Cardiac fibroblast (primary cell): ENCODE measurements around the gene RNF43.

Experiments
- DNase-seq, 2 donors: peaks; one replicate each; pipeline versions ENCODE4 v3.0.0 to v3.0.0-alpha.2; 2010; ENCODE audit warnings: low read depth in 2 of 2
- H3K4me3 ChIP-seq, 2 donors: replicated peaks in 1 of 2; 1 replicate in 1 of 2; 2 replicates in 1 of 2; pipeline ENCODE4 v1.5.1; 2011; ENCODE audit warnings: low read depth in 2 of 2, low read length in 2 of 2, mild to moderate bottlenecking in 2 of 2, moderate library complexity in 1 of 2
- CTCF ChIP-seq: IDR thresholded peaks from one replicate; pipeline ENCODE4 v1.5.1; 2011; ENCODE audit warnings: low read depth, mild to moderate bottlenecking, low read length, inconsistent platforms

Gene RNF43

GRCh38 chr17:58377661-58378060 lies 39.7 kb downstream of the RNF43 start:
- no peak for TF ChIP-seq CTCF

GRCh38 chr17:58377093-58377601 lies 40.2 kb downstream of the RNF43 start:
- no peak for DNase-seq
- H3K4me3 ChIP-seq = no peak overlapping the region
- TF ChIP-seq CTCF = no peak

More at GRCh38 chr17:58377661-58378060, 39.7 kb downstream of the RNF43 start:
- no peak overlapping the region for H3K4me3 ChIP-seq
- DNase-seq = no peak

GRCh38 chr17:58376472-58377000 lies 40.8 kb downstream of the RNF43 start:
- no peak for DNase-seq
- TF ChIP-seq CTCF = no peak

GRCh38 chr17:58375811-58376210 lies 41.5 kb downstream of the RNF43 start:
- no peak for DNase-seq
- no peak overlapping the region for H3K4me3 ChIP-seq
- TF ChIP-seq CTCF = no peak

More at GRCh38 chr17:58376472-58377000, 40.8 kb downstream of the RNF43 start:
- H3K4me3 ChIP-seq = no peak overlapping the region

- TF ChIP-seq CTCF = no peak
- no peak for DNase-seq
- no peak overlapping the region for H3K4me3 ChIP-seq
Observed at GRCh38 chr17:58375256-58375655, 42.1 kb downstream of the RNF43 start.

- no peak for TF ChIP-seq CTCF
- no peak for DNase-seq
- no peak overlapping the region for H3K4me3 ChIP-seq
Observed at GRCh38 chr17:58373923-58374322, 43.4 kb downstream of the RNF43 start.

- DNase-seq = no peak
- no peak for TF ChIP-seq CTCF
- H3K4me3 ChIP-seq = no peak overlapping the region
Observed at GRCh38 chr17:58373003-58373402, 44.3 kb downstream of the RNF43 start.
